ENCODE data around the gene ZNF221. TPM values are rescaled to one million over a fixed set of nuclear protein-coding genes. Genes with fewer than 3 reads are reported as not detected.

Gene ZNF221
- total and polyA plus RNA-seq, 9 donors = 2.2 to 11.5 (median 8.0) TPM

GRCh38 chr19:43914051-43914450 lies 37.0 kb upstream of the ZNF221 start:
- no peak for TF ChIP-seq CTCF (IDR thresholded peaks at IDR 0.05)
- TF ChIP-seq EP300 (IDR thresholded peaks at IDR 0.05) = no peak
- no peak for TF ChIP-seq POLR2A (IDR thresholded peaks at IDR 0.05)
- H3K36me3 ChIP-seq = peaks cover 10% of the 10 kb centered on the region
- 65 to 80% (median 65%) methylated on average over 3 of the region's 3 CpGs for WGBS, 3 donors
- no peak for DNase-seq
- intact Hi-C loops (cut with DNase I) = no loop called here
- H3K9me3 ChIP-seq = peaks cover 20 to 65% of the 10 kb centered on the region in 2 donors
- H3K4me3 ChIP-seq = no peak overlapping the region
- no peak overlapping the region for H3K27ac ChIP-seq
- H3K27me3 ChIP-seq = no peaks in the 10 kb centered on the region
- H3K4me1 ChIP-seq (ENCODE audit: insufficient read depth) = no peaks in the 10 kb centered on the region

GRCh38 chr19:43923875-43924274 lies 27.2 kb upstream of the ZNF221 start:
- no peaks in the 10 kb centered on the region for H3K4me1 ChIP-seq (ENCODE audit: insufficient read depth)
- no peak for TF ChIP-seq EP300 (IDR thresholded peaks at IDR 0.05)
- no peak for TF ChIP-seq CTCF (IDR thresholded peaks at IDR 0.05)
- TF ChIP-seq POLR2A (IDR thresholded peaks at IDR 0.05) = no peak
- no peaks in the 10 kb centered on the region for H3K27me3 ChIP-seq
- peaks cover 0 to 39% of the 10 kb centered on the region in 2 donors for H3K9me3 ChIP-seq
- no peak overlapping the region for H3K4me3 ChIP-seq
- intact Hi-C loops (cut with DNase I) = no loop called here
- no peak overlapping the region for H3K27ac ChIP-seq
- DNase-seq = no peak
- H3K36me3 ChIP-seq = peaks cover 12% of the 10 kb centered on the region

GRCh38 chr19:43928820-43929219 lies 22.2 kb upstream of the ZNF221 start:
- H3K9me3 ChIP-seq = peaks cover 0 to 16% of the 10 kb centered on the region in 2 donors
- 95 to 97% (median 97%) methylated on average over 5 of the region's 5 CpGs for WGBS, 3 donors
- DNase-seq = no peak
- no peaks in the 10 kb centered on the region for H3K27me3 ChIP-seq
- no peak for TF ChIP-seq CTCF (IDR thresholded peaks at IDR 0.05)
- H3K4me1 ChIP-seq (ENCODE audit: insufficient read depth) = no peaks in the 10 kb centered on the region
- no peak overlapping the region for H3K27ac ChIP-seq
- intact Hi-C loops (cut with DNase I) = no loop called here
- H3K4me3 ChIP-seq = no peak overlapping the region
- H3K36me3 ChIP-seq = peaks cover 8% of the 10 kb centered on the region

- DNase-seq = no peak
- no peak for TF ChIP-seq POLR2A (IDR thresholded peaks at IDR 0.05)
- TF ChIP-seq CTCF (IDR thresholded peaks at IDR 0.05) = no peak
- no peak for TF ChIP-seq EP300 (IDR thresholded peaks at IDR 0.05)
- Histone ChIP-seq H3K27me3 (no peaks in the 10 kb centered on the region), H3K4me1 (ENCODE audit: insufficient read depth) (peaks cover 3% of the 10 kb centered on the region), H3K36me3 (no peaks in the 10 kb centered on the region), H3K27ac (peak overlapping the region; percentile 13 to 67), H3K9me3 (peaks cover 0 to 5% of the 10 kb centered on the region in 2 donors), H3K4me3 (peak overlapping the region; percentile 70)
- 11 to 12% (median 11%) methylated on average over 15 of the region's 15 CpGs for WGBS, 3 donors
- intact Hi-C loops (cut with DNase I) = no loop called here
These were observed 16.7 kb upstream of the ZNF221 start for GRCh38 chr19:43934055-43934984.
